IPS-20b (cell line): ENCODE measurements around the gene RACGAP1.

Experiments
- H3K27ac ChIP-seq: one replicate; pipeline ENCODE4 v1.5.1; 2013; ENCODE audit warnings: low read length
- H3K27me3 ChIP-seq: 2 replicates; pipeline ENCODE4 v1.6.1; 2013; ENCODE audit warnings: mild to moderate bottlenecking, low read length, inconsistent platforms; ENCODE audit not compliant: insufficient read depth
- H3K36me3 ChIP-seq: 2 replicates; pipeline ENCODE4 v1.6.1; 2013; ENCODE audit warnings: low read depth, mild to moderate bottlenecking, inconsistent platforms, low read length, moderate library complexity; ENCODE audit not compliant: insufficient read depth
- H3K4me1 ChIP-seq: 2 replicates; pipeline ENCODE4 v1.6.1; 2013; ENCODE audit warnings: mild to moderate bottlenecking, control low read depth, inconsistent platforms, low read length, moderate library complexity; ENCODE audit not compliant: insufficient read depth
- H3K4me3 ChIP-seq: 2 replicates; pipeline ENCODE4 v1.5.1; 2013; ENCODE audit warnings: mild to moderate bottlenecking, low read length, inconsistent platforms
- H3K9ac ChIP-seq: 2 replicates; pipeline ENCODE4 v1.6.1; 2013; ENCODE audit warnings: low read depth, mild to moderate bottlenecking, inconsistent platforms, low read length, moderate library complexity
- H3K9me3 ChIP-seq: 2 replicates; pipeline ENCODE4 v1.6.1; 2013; ENCODE audit warnings: mild to moderate bottlenecking, low read depth, low read length, inconsistent platforms; ENCODE audit not compliant: insufficient read depth

Gene RACGAP1

DNA sequence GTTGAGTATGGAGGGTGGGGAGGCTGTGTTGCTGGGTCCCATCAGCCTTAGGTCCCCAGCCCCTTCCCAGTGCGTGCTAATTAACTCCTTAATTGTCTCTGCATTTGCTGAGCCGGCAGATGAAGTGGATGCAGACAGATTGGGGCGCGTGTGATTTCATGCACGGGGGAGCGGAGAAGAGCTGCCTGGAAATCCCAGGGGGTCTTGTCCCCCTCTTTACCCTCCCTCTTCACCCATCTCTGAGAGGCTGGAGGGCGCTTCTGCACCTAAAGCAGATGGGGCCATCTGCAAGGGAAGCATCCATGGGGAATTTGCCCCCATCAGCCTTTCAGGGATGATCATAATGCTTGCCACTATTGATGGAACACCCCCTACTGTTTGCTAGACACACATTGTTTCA, 27.7 kb upstream of the RACGAP1 start:
- Histone ChIP-seq H3K4me1 (peaks cover 5% of the 10 kb centered on the region; the same call in 1 of the 2 replicates), H3K27me3 (peaks cover 96% of the 10 kb centered on the region), H3K27ac (no peak overlapping the region), H3K36me3 (no peaks in the 10 kb centered on the region), H3K4me3 (no peak overlapping the region), H3K9ac (no peak overlapping the region), H3K9me3 (no peaks in the 10 kb centered on the region)

DNA sequence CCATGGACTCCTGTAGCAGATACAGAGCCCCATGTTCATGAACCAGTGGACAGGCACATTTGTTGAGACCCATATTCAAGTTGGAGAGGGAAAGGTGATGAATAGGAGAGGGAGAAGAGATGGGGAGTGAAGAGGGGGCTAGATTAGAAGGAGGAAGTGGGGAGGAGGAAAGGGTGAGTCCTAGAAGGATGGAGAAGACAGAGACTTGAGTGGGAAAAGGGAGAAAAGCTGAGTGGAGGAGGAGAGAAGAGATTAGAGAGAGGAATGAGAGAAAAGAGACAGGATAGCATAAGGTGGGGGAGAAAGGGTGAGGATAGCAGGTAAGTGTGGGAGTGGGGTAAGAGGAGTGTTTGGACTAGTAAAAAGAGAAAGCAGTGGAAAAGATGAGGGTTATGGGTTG, 27.2 kb upstream of the RACGAP1 start:
- no peak overlapping the region for H3K4me3 ChIP-seq
- no peaks in the 10 kb centered on the region for H3K36me3 ChIP-seq
- H3K27ac ChIP-seq, result no peak overlapping the region
- no peak overlapping the region for H3K9ac ChIP-seq
- H3K27me3 ChIP-seq, result peaks cover 97% of the 10 kb centered on the region
- no peaks in the 10 kb centered on the region for H3K9me3 ChIP-seq
- peaks cover 5% of the 10 kb centered on the region; the same call in 1 of the 2 replicates for H3K4me1 ChIP-seq

DNA sequence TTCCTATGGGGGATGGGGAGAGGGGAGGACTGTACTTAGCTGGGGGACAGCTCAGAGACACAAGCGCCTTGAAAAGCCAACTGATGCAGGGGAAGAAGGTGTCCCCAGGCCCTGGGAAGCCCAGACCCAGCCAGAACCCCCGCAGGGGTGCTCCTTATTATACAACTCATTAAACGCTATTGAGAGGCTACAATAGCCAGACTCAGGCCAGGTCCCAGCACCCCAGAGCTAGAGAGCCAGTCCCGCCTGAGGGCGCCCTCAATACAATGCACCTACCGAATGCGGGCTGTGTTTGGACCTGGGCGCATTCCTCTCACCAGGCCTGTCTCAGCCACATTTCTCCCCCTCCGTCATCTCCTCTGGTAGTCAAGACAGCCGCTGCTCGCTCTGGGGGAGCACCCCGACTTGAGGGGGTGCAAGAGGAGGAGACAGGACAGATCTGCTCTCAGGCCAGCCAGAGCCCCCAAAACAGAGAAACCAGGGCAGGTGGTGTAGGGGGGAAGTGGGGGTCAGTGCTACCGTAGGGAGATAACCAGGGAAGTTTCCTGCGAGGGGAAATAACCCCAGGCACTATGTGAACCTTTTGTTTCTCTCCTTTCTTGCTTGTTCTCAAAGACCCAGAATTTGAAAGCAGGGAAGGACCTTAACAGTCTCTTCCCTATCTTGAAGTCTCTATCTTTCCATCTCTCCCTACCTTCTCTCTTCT, 26.0 kb upstream of the RACGAP1 start:
- peak overlapping the region; percentile 66 for H3K4me3 ChIP-seq

GRCh38 chr12:50050410-50051098, 25.3 kb upstream of the RACGAP1 start:
- Histone ChIP-seq H3K27me3 (peaks cover 87% of the 10 kb centered on the region), H3K4me3 (peak overlapping the region; percentile 66), H3K36me3 (no peaks in the 10 kb centered on the region), H3K27ac (no peak overlapping the region), H3K4me1 (peaks cover 5% of the 10 kb centered on the region; the same call in 1 of the 2 replicates), H3K9me3 (no peaks in the 10 kb centered on the region), H3K9ac (peak overlapping the region; percentile 53; the same call in 1 of the 2 replicates)

More for the DNA sequence above, 26.0 kb upstream of the RACGAP1 start:
- Histone ChIP-seq H3K36me3 (no peaks in the 10 kb centered on the region), H3K27me3 (peaks cover 94% of the 10 kb centered on the region), H3K9ac (peak overlapping the region; percentile 53; the same call in 1 of the 2 replicates), H3K27ac (no peak overlapping the region), H3K9me3 (no peaks in the 10 kb centered on the region), H3K4me1 (peaks cover 5% of the 10 kb centered on the region; the same call in 1 of the 2 replicates)

DNA sequence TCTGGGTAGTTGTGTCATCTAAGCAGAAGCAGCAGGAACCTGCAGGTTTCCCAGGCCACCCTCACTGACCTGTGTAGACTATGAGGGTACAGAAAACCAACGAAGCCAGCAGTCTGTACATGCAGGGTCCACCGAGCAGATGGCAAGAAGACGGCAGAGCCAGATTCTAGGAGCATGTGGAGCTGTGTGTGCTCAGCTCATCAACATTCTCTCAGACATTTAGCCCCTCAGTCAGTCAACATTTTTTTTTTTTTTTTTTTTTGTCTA, 24.8 kb upstream of the RACGAP1 start:
- peaks cover 82% of the 10 kb centered on the region for H3K27me3 ChIP-seq
- peak overlapping the region; percentile 66 for H3K4me3 ChIP-seq
- H3K4me1 ChIP-seq, result peaks cover 5% of the 10 kb centered on the region; the same call in 1 of the 2 replicates
- H3K9me3 ChIP-seq, result no peaks in the 10 kb centered on the region
- peak overlapping the region; percentile 53; the same call in 1 of the 2 replicates for H3K9ac ChIP-seq
- H3K36me3 ChIP-seq, result no peaks in the 10 kb centered on the region
- no peak overlapping the region for H3K27ac ChIP-seq

GRCh38 chr12:50049254-50050118, 24.2 kb upstream of the RACGAP1 start:
- H3K27ac ChIP-seq, result no peak overlapping the region
- H3K4me3 ChIP-seq, result peak overlapping the region; percentile 66; the same call in 1 of the 2 replicates
- no peak overlapping the region for H3K9ac ChIP-seq
- no peaks in the 10 kb centered on the region for H3K36me3 ChIP-seq
- peaks cover 5% of the 10 kb centered on the region; the same call in 1 of the 2 replicates for H3K4me1 ChIP-seq
- H3K27me3 ChIP-seq, result peaks cover 79% of the 10 kb centered on the region
- H3K9me3 ChIP-seq, result no peaks in the 10 kb centered on the region

DNA sequence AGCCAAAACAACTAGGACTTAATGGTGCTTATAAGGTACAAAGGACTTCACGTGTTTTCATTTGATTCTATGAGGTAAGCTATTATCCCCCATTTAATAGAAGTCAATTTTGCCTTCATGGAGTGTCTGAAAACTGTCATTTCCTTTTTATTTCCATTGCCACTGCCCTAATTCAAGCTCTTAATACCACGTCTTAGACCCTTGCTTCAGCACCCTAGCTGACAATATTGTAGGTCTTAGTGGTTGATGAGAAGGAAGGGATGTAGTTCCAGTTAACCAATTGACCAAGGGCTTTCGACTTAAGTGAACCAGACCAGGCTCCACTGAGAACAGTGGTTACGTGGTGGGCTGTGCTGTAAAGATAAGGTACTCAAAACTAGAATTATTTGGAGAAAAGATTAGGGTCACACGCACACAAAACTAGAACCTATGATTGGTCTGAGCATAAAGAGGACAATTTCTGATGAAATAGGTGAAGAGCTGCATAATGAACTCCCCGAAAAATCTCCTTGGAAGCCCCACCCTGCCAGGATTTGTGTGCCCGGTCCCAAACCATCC, 22.5 kb upstream of the RACGAP1 start:
- H3K4me3 ChIP-seq, result no peak overlapping the region
- H3K9me3 ChIP-seq, result no peaks in the 10 kb centered on the region
- H3K27ac ChIP-seq, result no peak overlapping the region
- H3K4me1 ChIP-seq, result peaks cover 5% of the 10 kb centered on the region; the same call in 1 of the 2 replicates
- peaks cover 70% of the 10 kb centered on the region for H3K27me3 ChIP-seq
- H3K36me3 ChIP-seq, result no peaks in the 10 kb centered on the region
- no peak overlapping the region for H3K9ac ChIP-seq

- Histone ChIP-seq H3K9ac (no peak overlapping the region), H3K36me3 (no peaks in the 10 kb centered on the region), H3K27me3 (peaks cover 44% of the 10 kb centered on the region), H3K9me3 (no peaks in the 10 kb centered on the region), H3K4me1 (no peaks in the 10 kb centered on the region), H3K27ac (no peak overlapping the region), H3K4me3 (no peak overlapping the region)
Measured at GRCh38 chr12:50043854-50044253, 18.6 kb upstream of the RACGAP1 start.

GRCh38 chr12:50043308-50043707, 18.0 kb upstream of the RACGAP1 start:
- Histone ChIP-seq H3K9ac (no peak overlapping the region), H3K4me3 (no peak overlapping the region), H3K27me3 (peaks cover 39% of the 10 kb centered on the region), H3K36me3 (no peaks in the 10 kb centered on the region), H3K4me1 (no peaks in the 10 kb centered on the region), H3K27ac (no peak overlapping the region), H3K9me3 (no peaks in the 10 kb centered on the region)

DNA sequence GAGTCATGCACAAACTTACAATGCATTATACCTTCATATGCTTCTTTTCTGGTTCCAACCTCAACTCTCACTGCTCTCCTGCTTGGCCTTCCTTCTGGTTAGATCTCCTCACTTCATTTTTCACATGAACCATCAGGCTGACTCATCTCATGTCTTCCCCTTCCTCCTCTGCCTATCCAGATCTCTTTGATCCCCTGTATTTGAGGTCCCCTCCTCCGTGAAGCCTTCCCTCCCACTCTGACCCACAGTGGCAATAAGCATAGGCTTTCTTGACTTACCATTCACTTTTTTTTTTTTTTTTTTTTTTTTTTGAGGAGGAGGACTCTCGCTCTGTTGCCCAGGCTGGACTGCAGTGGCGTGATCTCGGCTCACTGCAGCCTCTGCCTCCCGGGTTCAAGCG, 17.4 kb upstream of the RACGAP1 start:
- no peak overlapping the region for H3K4me3 ChIP-seq
- no peaks in the 10 kb centered on the region for H3K9me3 ChIP-seq
- H3K4me1 ChIP-seq, result no peaks in the 10 kb centered on the region
- H3K9ac ChIP-seq, result no peak overlapping the region
- H3K27ac ChIP-seq, result no peak overlapping the region
- H3K27me3 ChIP-seq, result peaks cover 32% of the 10 kb centered on the region
- H3K36me3 ChIP-seq, result no peaks in the 10 kb centered on the region

DNA sequence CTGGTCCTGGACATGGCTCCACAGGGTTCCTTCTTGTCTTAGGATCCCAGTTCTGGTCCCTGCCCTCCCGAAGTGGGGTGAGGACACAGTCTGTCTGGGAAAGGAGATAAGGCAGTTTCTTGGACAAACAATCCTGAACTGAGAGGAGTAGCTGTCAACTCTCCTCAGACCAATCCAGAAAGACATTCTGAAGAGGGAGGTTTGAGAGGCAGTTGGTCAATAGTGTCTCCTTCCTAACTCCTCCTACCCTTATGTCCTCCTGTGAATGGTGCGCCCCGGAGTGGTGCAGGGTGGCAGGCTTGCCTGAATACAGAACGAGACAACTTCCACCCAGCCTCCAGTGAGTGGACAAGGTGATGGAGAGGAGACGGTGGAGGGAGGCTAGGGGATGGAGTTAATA, 16.7 kb upstream of the RACGAP1 start:
- Histone ChIP-seq H3K9me3 (no peaks in the 10 kb centered on the region), H3K4me1 (no peaks in the 10 kb centered on the region), H3K9ac (no peak overlapping the region), H3K36me3 (no peaks in the 10 kb centered on the region), H3K4me3 (no peak overlapping the region), H3K27ac (no peak overlapping the region), H3K27me3 (peaks cover 25% of the 10 kb centered on the region; the same call in 1 of the 2 replicates)
